Smooth muscle cell (in vitro differentiated cells): ENCODE results near the gene KCNJ15. TPM values are rescaled to one million over a fixed set of nuclear protein-coding genes. Genes with fewer than 3 reads are reported as not detected.
A peak's percentile ranks its signal among the peaks of the same experiment; 100 is the strongest.

Experiments
- DNase-seq: peaks from one replicate; lab custom pipeline; 2025; ENCODE audit not compliant: unreplicated experiment; lab: John Stamatoyannopoulos, UW
- H2AFZ ChIP-seq: fragments of 200-600 bp; sonication (generic); 2 replicates; pipeline ENCODE4 v1.6.0; 2016; ENCODE audit warnings: antibody characterized with exemption, low read depth, mild to moderate bottlenecking
- H3F3A ChIP-seq: fragments of 200-600 bp; sonication (generic); 2 replicates; pipeline ENCODE4 v1.6.0; 2017; ENCODE audit warnings: antibody characterized with exemption, low read depth
- H3K27ac ChIP-seq: fragments of 200-600 bp; sonication (generic); 2 replicates; pipeline ENCODE4 v1.5.1; 2016; ENCODE audit warnings: low read depth, mild to moderate bottlenecking
- H3K27me3 ChIP-seq: fragments of 200-600 bp; sonication (generic); 2 replicates; pipeline ENCODE4 v1.6.1; 2016; ENCODE audit warnings: low read depth, mild to moderate bottlenecking
- H3K36me3 ChIP-seq: fragments of 200-600 bp; sonication (generic); 2 replicates; pipeline ENCODE4 v1.5.1; 2016; ENCODE audit warnings: low read depth
- H3K4me1 ChIP-seq: fragments of 200-600 bp; sonication (generic); 2 replicates; pipeline ENCODE4 v1.5.1; 2016; ENCODE audit warnings: low read depth
- H3K4me2 ChIP-seq: fragments of 200-600 bp; sonication (generic); 2 replicates; pipeline ENCODE4 v1.6.0; 2016; ENCODE audit warnings: mild to moderate bottlenecking
- H3K4me3 ChIP-seq: fragments of 200-600 bp; sonication (generic); 2 replicates; pipeline ENCODE4 v1.5.1; 2016; ENCODE audit warnings: mild to moderate bottlenecking
- H3K79me2 ChIP-seq: fragments of 200-600 bp; sonication (generic); 2 replicates; pipeline ENCODE4 v1.6.0; 2016; ENCODE audit warnings: low read depth, mild to moderate bottlenecking
- H3K9ac ChIP-seq: fragments of 200-600 bp; sonication (generic); 2 replicates; pipeline ENCODE4 v1.6.0; 2016; ENCODE audit warnings: low read depth
- H3K9me3 ChIP-seq: fragments of 200-600 bp; sonication (generic); replicated peaks from 2 replicates; pipeline ENCODE4 v1.5.1; 2016; ENCODE audit warnings: low read depth
- H4K20me1 ChIP-seq: fragments of 200-600 bp; sonication (generic); 2 replicates; pipeline ENCODE4 v1.6.0; 2016; ENCODE audit warnings: low read depth
- CTCF ChIP-seq: fragments of 200-600 bp; sonication (generic); IDR thresholded peaks from 2 replicates; pipeline ENCODE4 v1.5.1; 2017; ENCODE audit warnings: borderline replicate concordance, mild to moderate bottlenecking, antibody characterized with exemption; ENCODE audit not compliant: insufficient read depth, poor library complexity, severe bottlenecking
- WGBS: methylation state at CpG from one replicate; pipeline ENCODE4 v1.1.7; 2016; ENCODE audit warnings: low lambda C conversion rate; 5-methylcytosine and 5-hydroxymethylcytosine counted together
- polyA plus RNA-seq: library from polyadenylated mRNA; unstranded; fragments of >200 nt; fragmentation: Nextera tagmentation; extraction: Ambion mirVana; gene quantifications from 2 replicates; pipeline ENCODE4 v1.2.1, GENCODE V29; 2016
- total RNA-seq: library from RNA; depleted of rRNA; stranded (reverse); fragments of >200 nt; gene quantifications from 2 replicates; pipeline ENCODE4 v1.2.3, GENCODE V29; 2014

KCNJ15 gene
- total and polyA plus RNA-seq, 2 experiments from 2014 or later = 4.2 to 21.9 TPM

- H2AFZ ChIP-seq = no peak overlapping the region
- no peak overlapping the region for H3K9ac ChIP-seq
- H3K4me1 ChIP-seq = peaks cover 7% of the 10 kb centered on the region
- no peak for DNase-seq
- no peaks in the 10 kb centered on the region for H4K20me1 ChIP-seq
- H3K27me3 ChIP-seq = no peaks in the 10 kb centered on the region
- no peaks in the 10 kb centered on the region for H3K79me2 ChIP-seq
- peaks cover 16% of the 10 kb centered on the region for H3F3A ChIP-seq
- no peaks in the 10 kb centered on the region for H3K9me3 ChIP-seq
- H3K4me3 ChIP-seq = no peak overlapping the region
- no peak for TF ChIP-seq CTCF
- WGBS = 87% methylated on average over 4 of the region's 4 CpGs
- no peak overlapping the region for H3K27ac ChIP-seq
- H3K4me2 ChIP-seq = no peak overlapping the region
- H3K36me3 ChIP-seq = no peaks in the 10 kb centered on the region
These were observed 69.6 kb downstream of the KCNJ15 start for GRCh38 chr21:38326429-38326828.

- Histone ChIP-seq H3K9me3 (no peaks in the 10 kb centered on the region), H3K79me2 (no peaks in the 10 kb centered on the region), H2AFZ (no peak overlapping the region), H3K27ac (no peak overlapping the region), H3K4me3 (no peak overlapping the region), H4K20me1 (no peaks in the 10 kb centered on the region), H3K4me1 (peaks cover 7% of the 10 kb centered on the region), H3K4me2 (no peak overlapping the region), H3K27me3 (no peaks in the 10 kb centered on the region), H3F3A (peaks cover 16% of the 10 kb centered on the region), H3K36me3 (no peaks in the 10 kb centered on the region), H3K9ac (no peak overlapping the region)
- TF ChIP-seq CTCF = no peak
- no peak for DNase-seq
- 89% methylated on average over 4 of the region's 4 CpGs for WGBS
These were observed 70.1 kb downstream of the KCNJ15 start for GRCh38 chr21:38326899-38327298.

GRCh38 chr21:38327984-38328383 lies 71.2 kb downstream of the KCNJ15 start:
- H3K9me3 ChIP-seq = no peaks in the 10 kb centered on the region
- H3K27ac ChIP-seq = no peak overlapping the region
- DNase-seq = no peak
- H3K4me3 ChIP-seq = no peak overlapping the region
- H3K4me1 ChIP-seq = peaks cover 7% of the 10 kb centered on the region
- TF ChIP-seq CTCF = no peak
- H3F3A ChIP-seq = peaks cover 13% of the 10 kb centered on the region
- no peak overlapping the region for H3K9ac ChIP-seq
- WGBS = 77% methylated on average over 1 of the region's 1 CpG
- H2AFZ ChIP-seq = no peak overlapping the region
- H3K36me3 ChIP-seq = no peaks in the 10 kb centered on the region
- no peak overlapping the region for H3K4me2 ChIP-seq
- H4K20me1 ChIP-seq = no peaks in the 10 kb centered on the region
- no peaks in the 10 kb centered on the region for H3K79me2 ChIP-seq
- H3K27me3 ChIP-seq = no peaks in the 10 kb centered on the region

- H3K4me3 ChIP-seq = no peak overlapping the region
- WGBS = 62% methylated on average over 2 of the region's 2 CpGs
- no peak overlapping the region for H2AFZ ChIP-seq
- H3K36me3 ChIP-seq = no peaks in the 10 kb centered on the region
- H3K27ac ChIP-seq = peak overlapping the region; percentile 19
- no peak for TF ChIP-seq CTCF
- no peak overlapping the region for H3K9ac ChIP-seq
- H3K9me3 ChIP-seq = no peaks in the 10 kb centered on the region
- H3K4me2 ChIP-seq = no peak overlapping the region
- no peaks in the 10 kb centered on the region for H3K79me2 ChIP-seq
- H3K27me3 ChIP-seq = no peaks in the 10 kb centered on the region
- peaks cover 3% of the 10 kb centered on the region for H3K4me1 ChIP-seq
- peaks cover 4% of the 10 kb centered on the region for H3F3A ChIP-seq
- no peak for DNase-seq
- no peaks in the 10 kb centered on the region for H4K20me1 ChIP-seq
These were observed 72.4 kb downstream of the KCNJ15 start for GRCh38 chr21:38329162-38329561.
